ENCODE results near the gene DKC1. TPM values are rescaled to one million over a fixed set of nuclear protein-coding genes. Genes with fewer than 3 reads are reported as not detected.
A peak's percentile ranks its signal among the peaks of the same experiment; 100 is the strongest.

The DKC1 gene
- polyA plus RNA-seq, 3 donors: 14.1 to 21.6 (median 17.0) TPM

DNA sequence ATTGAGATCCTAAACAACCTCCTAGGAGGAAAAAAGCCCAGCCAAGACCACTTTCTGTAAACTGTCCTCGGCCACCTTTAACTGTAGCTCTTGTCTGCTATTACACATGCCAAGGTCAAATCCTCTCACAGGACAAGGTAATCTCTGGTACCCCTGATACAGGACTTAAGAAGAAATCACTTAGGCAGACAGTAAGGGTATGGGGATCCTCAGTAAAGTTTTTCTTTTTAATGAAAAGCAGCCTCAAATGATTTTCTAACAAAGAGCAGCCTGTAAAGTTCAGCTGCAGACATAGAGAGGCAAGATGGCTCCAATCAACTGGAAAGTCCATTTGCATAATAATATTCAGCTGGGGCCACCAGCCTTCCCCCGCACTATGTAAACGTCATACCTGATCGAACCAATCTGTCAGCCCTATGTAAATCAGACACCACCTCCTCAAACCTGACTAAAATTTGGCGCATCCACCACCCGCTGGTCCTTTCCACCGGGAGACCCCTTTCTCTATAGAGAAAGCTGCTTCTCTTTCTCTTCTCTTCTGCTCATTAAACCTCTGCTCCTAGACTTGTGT is 57.2 kb downstream of the DKC1 start:
- H3K9ac ChIP-seq (ENCODE audit: insufficient read depth, low read length, poor library complexity, severe bottlenecking): no peak overlapping the region
- no peaks in the 10 kb centered on the region for H3K36me3 Mint-ChIP-seq
- no peak overlapping the region for H3K4me3 Mint-ChIP-seq
- no peaks in the 10 kb centered on the region for H3K4me1 Mint-ChIP-seq
- no peak overlapping the region for H3K27ac ChIP-seq (ENCODE audit: low read depth in 1 of 2, low read length in 2 of 2)
- H3K79me2 ChIP-seq (ENCODE audit: insufficient read depth, low read length): no peaks in the 10 kb centered on the region
- H3K27ac Mint-ChIP-seq: peak overlapping the region in 1 of 7 donors; percentile 42
- no peaks in the 10 kb centered on the region for H3K4me1 ChIP-seq (ENCODE audit: control insufficient read depth in 1 of 2, insufficient read depth in 2 of 2, low read length in 2 of 2)
- no peak overlapping the region for H3K4me2 ChIP-seq (replicated peaks; ENCODE audit: extremely low read depth, low read length, poor library complexity, severe bottlenecking)
- no peaks in the 10 kb centered on the region for H3K36me3 ChIP-seq (replicated peaks in 1 of 2; ENCODE audit: control insufficient read depth in 1 of 2, insufficient read depth in 2 of 2, low read length in 2 of 2)
- H3K27me3 Mint-ChIP-seq (ENCODE audit: low read depth in 3 of 3): peaks cover 0 to 2% (median 0%) of the 10 kb centered on the region in 3 donors
- H3K4me3 ChIP-seq (replicated peaks in 1 of 3; ENCODE audit: low read depth in 2 of 3, low read length in 3 of 3): no peak overlapping the region
- 80% methylated on average over 2 of the region's 7 CpGs for WGBS (ENCODE audit: insufficient coverage)
- no peaks in the 10 kb centered on the region for H4K20me1 ChIP-seq (ENCODE audit: insufficient read depth, low read length)
- no peak for DNase-seq
- peaks cover 0 to 8% (median 6%) of the 10 kb centered on the region in 7 donors for H3K9me3 Mint-ChIP-seq
- TF ChIP-seq, protein P1, sequence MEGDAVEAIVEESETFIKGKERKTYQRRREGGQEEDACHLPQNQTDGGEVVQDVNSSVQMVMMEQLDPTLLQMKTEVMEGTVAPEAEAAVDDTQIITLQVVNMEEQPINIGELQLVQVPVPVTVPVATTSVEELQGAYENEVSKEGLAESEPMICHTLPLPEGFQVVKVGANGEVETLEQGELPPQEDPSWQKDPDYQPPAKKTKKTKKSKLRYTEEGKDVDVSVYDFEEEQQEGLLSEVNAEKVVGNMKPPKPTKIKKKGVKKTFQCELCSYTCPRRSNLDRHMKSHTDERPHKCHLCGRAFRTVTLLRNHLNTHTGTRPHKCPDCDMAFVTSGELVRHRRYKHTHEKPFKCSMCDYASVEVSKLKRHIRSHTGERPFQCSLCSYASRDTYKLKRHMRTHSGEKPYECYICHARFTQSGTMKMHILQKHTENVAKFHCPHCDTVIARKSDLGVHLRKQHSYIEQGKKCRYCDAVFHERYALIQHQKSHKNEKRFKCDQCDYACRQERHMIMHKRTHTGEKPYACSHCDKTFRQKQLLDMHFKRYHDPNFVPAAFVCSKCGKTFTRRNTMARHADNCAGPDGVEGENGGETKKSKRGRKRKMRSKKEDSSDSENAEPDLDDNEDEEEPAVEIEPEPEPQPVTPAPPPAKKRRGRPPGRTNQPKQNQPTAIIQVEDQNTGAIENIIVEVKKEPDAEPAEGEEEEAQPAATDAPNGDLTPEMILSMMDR (IDR thresholded peaks at IDR 0.05): no peak
- H3K27me3 ChIP-seq (ENCODE audit: control insufficient read depth in 2 of 2, insufficient read depth in 2 of 2, low read length in 2 of 2): no peaks in the 10 kb centered on the region
- no peaks in the 10 kb centered on the region for H3K9me3 ChIP-seq (replicated peaks in 1 of 2; ENCODE audit: control insufficient read depth in 1 of 2, insufficient read depth in 1 of 2, low read length in 2 of 2)
- intact Hi-C loops (cut with micrococcal nuclease): no loop called here
- H2AFZ ChIP-seq (ENCODE audit: insufficient read depth, low read depth, low read length, poor library complexity, severe bottlenecking): no peak overlapping the region

DNA sequence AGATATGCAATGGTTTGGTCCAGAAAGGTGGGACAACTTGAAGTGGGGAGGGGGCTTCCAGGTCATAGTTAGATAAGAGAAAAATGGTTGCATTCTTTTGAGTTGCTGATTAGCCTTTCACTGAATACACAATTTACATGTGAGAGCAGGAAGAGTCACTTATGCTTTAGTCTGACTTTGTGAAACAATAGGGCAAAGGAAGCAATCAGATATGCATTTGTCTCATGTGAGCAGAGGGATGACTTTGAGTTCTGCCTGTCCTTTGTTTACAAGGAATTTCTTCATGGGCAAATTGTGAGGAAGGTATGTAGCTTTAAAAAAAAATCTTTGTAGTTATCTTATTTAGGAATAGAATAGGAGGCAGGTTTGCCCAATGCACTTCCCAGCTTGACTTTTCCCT is 58.9 kb downstream of the DKC1 start:
- no peak overlapping the region for H3K4me3 Mint-ChIP-seq
- H3K79me2 ChIP-seq (ENCODE audit: insufficient read depth, low read length): no peaks in the 10 kb centered on the region
- TF ChIP-seq, protein P1 (IDR thresholded peaks at IDR 0.05): no peak

More for the DNA sequence above, 58.9 kb downstream of the DKC1 start:
- H3K9me3 ChIP-seq (replicated peaks in 1 of 2; ENCODE audit: control insufficient read depth in 1 of 2, insufficient read depth in 1 of 2, low read length in 2 of 2): no peaks in the 10 kb centered on the region
- Mint-ChIP-seq H3K4me1 (no peaks in the 10 kb centered on the region), H3K27ac (no peak overlapping the region), H3K36me3 (no peaks in the 10 kb centered on the region), H3K27me3 (ENCODE audit: low read depth in 3 of 3) (peaks cover 0 to 2% (median 0%) of the 10 kb centered on the region in 3 donors), H3K9me3 (peaks cover 0 to 8% (median 6%) of the 10 kb centered on the region in 7 donors)
- no peaks in the 10 kb centered on the region for H3K4me1 ChIP-seq (ENCODE audit: control insufficient read depth in 1 of 2, insufficient read depth in 2 of 2, low read length in 2 of 2)
- no peaks in the 10 kb centered on the region for H3K27me3 ChIP-seq (ENCODE audit: control insufficient read depth in 2 of 2, insufficient read depth in 2 of 2, low read length in 2 of 2)
- H3K9ac ChIP-seq (ENCODE audit: insufficient read depth, low read length, poor library complexity, severe bottlenecking): no peak overlapping the region
- H3K27ac ChIP-seq (ENCODE audit: low read depth in 1 of 2, low read length in 2 of 2): no peak overlapping the region
- H4K20me1 ChIP-seq (ENCODE audit: insufficient read depth, low read length): no peaks in the 10 kb centered on the region
- H3K4me2 ChIP-seq (replicated peaks; ENCODE audit: extremely low read depth, low read length, poor library complexity, severe bottlenecking): no peak overlapping the region
- H3K4me3 ChIP-seq (replicated peaks in 1 of 3; ENCODE audit: low read depth in 2 of 3, low read length in 3 of 3): no peak overlapping the region
- no peaks in the 10 kb centered on the region for H3K36me3 ChIP-seq (replicated peaks in 1 of 2; ENCODE audit: control insufficient read depth in 1 of 2, insufficient read depth in 2 of 2, low read length in 2 of 2)
- intact Hi-C loops (cut with micrococcal nuclease): no loop called here
- H2AFZ ChIP-seq (ENCODE audit: insufficient read depth, low read depth, low read length, poor library complexity, severe bottlenecking): no peak overlapping the region
- DNase-seq: no peak

Measured in CD14-positive monocyte (primary cell).